Measurements from ENCODE around the gene SLC25A45. TPM values are rescaled to one million over a fixed set of nuclear protein-coding genes. Genes with fewer than 3 reads are reported as not detected.

Gene SLC25A45
- total RNA-seq, 1 experiment from 2014 or later, result 3.9 TPM

DNA sequence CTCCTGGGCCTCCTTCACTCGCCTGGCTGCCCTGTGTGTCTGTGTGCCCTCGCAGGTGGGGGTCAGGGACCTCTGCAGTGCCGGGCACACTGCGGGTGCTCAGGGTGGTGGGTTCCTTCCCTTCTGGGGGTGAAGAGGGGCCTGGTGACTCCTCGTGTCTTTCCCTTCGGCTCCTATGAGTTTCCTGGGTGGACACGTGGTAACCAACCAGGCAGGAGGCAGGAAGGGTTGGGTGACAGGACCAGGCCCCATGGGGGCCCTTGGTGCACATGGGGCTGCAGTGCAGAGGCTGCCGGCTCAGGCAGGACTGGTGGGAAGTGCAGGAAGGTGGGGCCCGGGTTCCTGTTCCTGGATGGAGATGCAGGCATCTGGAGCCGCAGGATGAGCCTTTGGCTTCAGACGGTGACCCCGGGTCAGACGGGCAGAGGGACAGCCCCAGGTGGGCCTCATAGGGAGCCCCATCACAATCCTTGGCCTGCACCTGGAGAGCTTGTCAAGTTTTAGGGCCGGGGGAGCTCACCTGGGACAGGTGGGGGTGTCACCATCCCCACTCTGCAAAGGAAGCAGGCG lies 13.6 kb upstream of the SLC25A45 start:
- TF ChIP-seq, protein P1, sequence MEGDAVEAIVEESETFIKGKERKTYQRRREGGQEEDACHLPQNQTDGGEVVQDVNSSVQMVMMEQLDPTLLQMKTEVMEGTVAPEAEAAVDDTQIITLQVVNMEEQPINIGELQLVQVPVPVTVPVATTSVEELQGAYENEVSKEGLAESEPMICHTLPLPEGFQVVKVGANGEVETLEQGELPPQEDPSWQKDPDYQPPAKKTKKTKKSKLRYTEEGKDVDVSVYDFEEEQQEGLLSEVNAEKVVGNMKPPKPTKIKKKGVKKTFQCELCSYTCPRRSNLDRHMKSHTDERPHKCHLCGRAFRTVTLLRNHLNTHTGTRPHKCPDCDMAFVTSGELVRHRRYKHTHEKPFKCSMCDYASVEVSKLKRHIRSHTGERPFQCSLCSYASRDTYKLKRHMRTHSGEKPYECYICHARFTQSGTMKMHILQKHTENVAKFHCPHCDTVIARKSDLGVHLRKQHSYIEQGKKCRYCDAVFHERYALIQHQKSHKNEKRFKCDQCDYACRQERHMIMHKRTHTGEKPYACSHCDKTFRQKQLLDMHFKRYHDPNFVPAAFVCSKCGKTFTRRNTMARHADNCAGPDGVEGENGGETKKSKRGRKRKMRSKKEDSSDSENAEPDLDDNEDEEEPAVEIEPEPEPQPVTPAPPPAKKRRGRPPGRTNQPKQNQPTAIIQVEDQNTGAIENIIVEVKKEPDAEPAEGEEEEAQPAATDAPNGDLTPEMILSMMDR (IDR thresholded peaks at IDR 0.05; ENCODE audit: unreplicated experiment), result no peak
- intact Hi-C loops (cut with micrococcal nuclease), result no loop called here
- BruUV-seq (replicated peaks), result no TSS peak
- Mint-ChIP-seq H3K27ac (ENCODE audit: low read depth, unreplicated experiment) (no peak overlapping the region), H3K4me3 (ENCODE audit: unreplicated experiment) (no peak overlapping the region), H3K36me3 (ENCODE audit: insufficient read depth, unreplicated experiment) (peaks cover 54% of the 10 kb centered on the region), H3K27me3 (ENCODE audit: insufficient read depth, unreplicated experiment) (no peaks in the 10 kb centered on the region), H3K4me1 (ENCODE audit: insufficient read depth, unreplicated experiment) (no peaks in the 10 kb centered on the region), H3K9me3 (ENCODE audit: unreplicated experiment) (no peaks in the 10 kb centered on the region)
- ChIA-PET CTCF (interaction anchor here (0.7 kb wide), 1 partner anchor 995 kb away, joined by 3 read pairs; no protein-coding TSS in a partner anchor), POLR2A (interaction anchor here (0.5 kb wide), 2 partner anchors 114 to 219 kb away, joined by 3 to 4 read pairs; partner anchors contain the start of gene PCNX3)
- no peak for DNase-seq (ENCODE audit: unreplicated experiment)

DNA sequence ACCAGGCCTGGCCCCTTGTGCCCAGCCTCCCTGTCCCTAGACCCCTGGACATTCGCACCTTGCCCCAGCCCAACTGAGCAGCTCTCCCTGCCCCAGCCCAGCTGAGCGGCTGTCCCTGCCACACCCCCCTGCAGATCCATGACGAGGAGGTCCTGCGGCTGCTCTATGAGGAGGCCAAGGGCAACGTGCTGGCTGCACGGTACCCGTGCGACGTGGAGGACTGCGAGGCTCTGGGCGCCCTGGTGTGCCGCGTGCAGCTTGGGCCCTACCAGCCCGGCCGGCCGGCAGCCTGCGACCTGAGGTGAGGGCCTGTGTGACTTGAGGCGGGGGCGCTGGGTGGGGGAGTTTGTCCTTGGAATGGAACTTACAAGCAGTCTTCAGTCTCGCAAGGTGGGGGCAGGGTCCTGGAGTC lies 11.7 kb upstream of the SLC25A45 start:
- H3K4me1 Mint-ChIP-seq (ENCODE audit: insufficient read depth, unreplicated experiment), result peaks cover 11% of the 10 kb centered on the region
- no peaks in the 10 kb centered on the region for H3K9me3 Mint-ChIP-seq (ENCODE audit: unreplicated experiment)
- ChIA-PET POLR2A (interaction anchor here (1.1 to 1.6 kb wide), 2 partner anchors 22 to 113 kb away, joined by 3 to 7 read pairs; no protein-coding TSS in a partner anchor), CTCF (no interaction called here)
- no peaks in the 10 kb centered on the region for H3K27me3 Mint-ChIP-seq (ENCODE audit: insufficient read depth, unreplicated experiment)
- no peak for DNase-seq (ENCODE audit: unreplicated experiment)
- no peak overlapping the region for H3K27ac Mint-ChIP-seq (ENCODE audit: low read depth, unreplicated experiment)
- TF ChIP-seq, protein P1 (IDR thresholded peaks at IDR 0.05; ENCODE audit: unreplicated experiment), result no peak
- peaks cover 46% of the 10 kb centered on the region for H3K36me3 Mint-ChIP-seq (ENCODE audit: insufficient read depth, unreplicated experiment)
- H3K4me3 Mint-ChIP-seq (ENCODE audit: unreplicated experiment), result no peak overlapping the region
- intact Hi-C loops (cut with micrococcal nuclease), result no loop called here
- BruUV-seq (replicated peaks), result no TSS peak

DNA sequence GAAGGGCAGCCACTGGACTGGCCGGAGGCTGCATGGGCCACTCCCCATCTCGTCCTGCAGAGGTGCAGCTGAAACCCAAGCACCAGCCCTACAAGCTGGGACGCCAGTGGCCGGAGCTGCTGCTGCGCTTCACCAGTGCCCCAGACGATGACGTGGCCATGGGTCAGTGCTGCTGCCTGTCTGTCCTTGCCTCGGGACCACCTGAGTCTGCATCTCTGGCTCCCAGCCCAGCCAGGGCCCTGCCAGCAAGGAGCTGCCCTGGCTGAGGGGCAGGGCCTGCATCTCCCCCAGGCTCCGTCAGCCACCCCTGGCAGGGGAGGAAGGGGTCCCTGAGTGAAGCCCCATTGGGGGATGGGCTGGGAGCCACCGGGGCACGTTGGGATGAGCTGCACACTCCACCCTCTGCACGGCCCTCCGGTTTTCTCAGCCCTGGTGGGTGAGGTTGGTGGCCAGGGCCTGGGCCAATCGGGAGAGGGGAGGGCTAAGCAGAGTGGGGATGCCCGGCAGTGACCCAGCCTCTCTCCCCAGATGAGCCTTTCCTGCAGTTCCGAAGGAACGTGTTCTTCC lies 11.2 kb upstream of the SLC25A45 start:
- peaks cover 41% of the 10 kb centered on the region for H3K36me3 Mint-ChIP-seq (ENCODE audit: insufficient read depth, unreplicated experiment)
- intact Hi-C loops (cut with micrococcal nuclease), result no loop called here
- no TSS peak for BruUV-seq (replicated peaks)
- ChIA-PET POLR2A (interaction anchor here (0.7 to 1.6 kb wide), 5 partner anchors 10 to 114 kb away, joined by 3 to 7 read pairs (median 3); partner anchors contain the start of gene MALAT1), CTCF (no interaction called here)
- no peaks in the 10 kb centered on the region for H3K9me3 Mint-ChIP-seq (ENCODE audit: unreplicated experiment)
- H3K27me3 Mint-ChIP-seq (ENCODE audit: insufficient read depth, unreplicated experiment), result no peaks in the 10 kb centered on the region
- peaks cover 16% of the 10 kb centered on the region for H3K4me1 Mint-ChIP-seq (ENCODE audit: insufficient read depth, unreplicated experiment)
- no peak overlapping the region for H3K27ac Mint-ChIP-seq (ENCODE audit: low read depth, unreplicated experiment)
- no peak for DNase-seq (ENCODE audit: unreplicated experiment)
- no peak overlapping the region for H3K4me3 Mint-ChIP-seq (ENCODE audit: unreplicated experiment)
- TF ChIP-seq, protein P1 (IDR thresholded peaks at IDR 0.05; ENCODE audit: unreplicated experiment), result no peak

DNA sequence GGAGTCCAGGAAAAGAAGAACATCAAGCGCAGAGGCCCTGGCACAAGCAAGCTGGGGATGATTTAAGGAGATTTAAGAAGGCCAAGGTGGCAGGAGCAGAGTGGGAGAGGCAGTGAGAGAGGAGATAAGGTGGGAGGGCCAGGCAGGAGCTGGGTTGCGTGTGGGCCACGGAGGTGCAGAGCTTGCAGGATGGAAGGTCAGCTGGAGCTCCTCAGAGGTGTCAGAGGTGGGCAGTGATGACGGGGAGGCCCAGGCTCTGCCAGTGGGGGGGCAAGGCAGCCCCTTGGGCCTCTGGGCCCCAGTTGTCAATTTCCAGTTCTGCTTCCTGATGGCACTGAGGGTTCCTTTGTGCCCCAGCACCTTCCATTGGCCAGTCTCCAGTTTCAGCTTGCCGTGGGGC lies 10.5 kb upstream of the SLC25A45 start:
- TF ChIP-seq, protein P1 (IDR thresholded peaks at IDR 0.05; ENCODE audit: unreplicated experiment), result no peak
- BruUV-seq (replicated peaks), result no TSS peak
- no peaks in the 10 kb centered on the region for H3K27me3 Mint-ChIP-seq (ENCODE audit: insufficient read depth, unreplicated experiment)
- H3K36me3 Mint-ChIP-seq (ENCODE audit: insufficient read depth, unreplicated experiment), result peaks cover 36% of the 10 kb centered on the region
- H3K9me3 Mint-ChIP-seq (ENCODE audit: unreplicated experiment), result no peaks in the 10 kb centered on the region
- H3K27ac Mint-ChIP-seq (ENCODE audit: low read depth, unreplicated experiment), result no peak overlapping the region
- CTCF ChIA-PET, result no interaction called here
- H3K4me3 Mint-ChIP-seq (ENCODE audit: unreplicated experiment), result no peak overlapping the region
- DNase-seq (ENCODE audit: unreplicated experiment), result no peak
- POLR2A ChIA-PET, result interaction anchor here (0.6 to 1.6 kb wide), 5 partner anchors 23 to 119 kb away, joined by 3 to 7 read pairs (median 3); partner anchors contain the start of gene MALAT1
- peaks cover 23% of the 10 kb centered on the region for H3K4me1 Mint-ChIP-seq (ENCODE audit: insufficient read depth, unreplicated experiment)
- intact Hi-C loops (cut with micrococcal nuclease), result no loop called here
